HG03460 (cell line): ENCODE measurements around the gene ELMOD1.
A peak's percentile ranks its signal among the peaks of the same experiment; 100 is the strongest.

Experiments
- ATAC-seq: cut with Tn5 transposase; IDR thresholded peaks from one replicate; pipeline ENCODE4 v1.9.1; 2021; ENCODE audit not compliant: unreplicated experiment

Gene ELMOD1

GRCh38 chr11:107583629-107584195 lies 7.2 kb upstream of the ELMOD1 start:
- ATAC-seq: no peak

- no peak for ATAC-seq
These were observed 3.5 kb upstream of the ELMOD1 start for GRCh38 chr11:107587306-107587979.

- ATAC-seq: peak; percentile 26
These were observed 657 bp downstream of the ELMOD1 start for GRCh38 chr11:107591378-107592230.

GRCh38 chr11:107592231-107592590 lies 1.3 kb downstream of the ELMOD1 start:
- ATAC-seq: no peak

- ATAC-seq: no peak
These were observed 1.9 kb downstream of the ELMOD1 start for GRCh38 chr11:107592813-107593212.

- no peak for ATAC-seq
These were observed 3.0 kb downstream of the ELMOD1 start for GRCh38 chr11:107593951-107594350.

GRCh38 chr11:107594736-107595135 lies 3.8 kb downstream of the ELMOD1 start:
- ATAC-seq: no peak

- no peak for ATAC-seq
These were observed 7.5 kb downstream of the ELMOD1 start for GRCh38 chr11:107598225-107599139.

GRCh38 chr11:107605061-107606006 lies 14.4 kb downstream of the ELMOD1 start:
- no peak for ATAC-seq

GRCh38 chr11:107606141-107606540 lies 15.2 kb downstream of the ELMOD1 start:
- no peak for ATAC-seq

GRCh38 chr11:107608809-107609208 lies 17.9 kb downstream of the ELMOD1 start:
- no peak for ATAC-seq

- ATAC-seq: no peak
These were observed 18.7 kb downstream of the ELMOD1 start for GRCh38 chr11:107609400-107610218.

GRCh38 chr11:107612445-107612844 lies 21.5 kb downstream of the ELMOD1 start:
- no peak for ATAC-seq

- no peak for ATAC-seq
These were observed 29.0 kb downstream of the ELMOD1 start for GRCh38 chr11:107619926-107620325.

GRCh38 chr11:107621081-107621480 lies 30.1 kb downstream of the ELMOD1 start:
- ATAC-seq: no peak

GRCh38 chr11:107623183-107623582 lies 32.2 kb downstream of the ELMOD1 start:
- no peak for ATAC-seq

GRCh38 chr11:107624983-107625684 lies 34.2 kb downstream of the ELMOD1 start:
- ATAC-seq: no peak

GRCh38 chr11:107625685-107625989 lies 34.7 kb downstream of the ELMOD1 start:
- ATAC-seq: no peak

GRCh38 chr11:107631043-107631442 lies 40.1 kb downstream of the ELMOD1 start:
- ATAC-seq: no peak
